HG02884 (cell line): Measurements from ENCODE around the gene DDX10.

ENCODE experiments used
- ATAC-seq: cut with Tn5 transposase; IDR thresholded peaks from one replicate; pipeline ENCODE4 v1.9.1; 2021; ENCODE audit warnings: mild to moderate bottlenecking, moderate library complexity; ENCODE audit not compliant: unreplicated experiment

Gene DDX10

GRCh38 chr11:108965306-108966001, 300.6 kb downstream of the DDX10 start:
- ATAC-seq = no peak

DNA sequence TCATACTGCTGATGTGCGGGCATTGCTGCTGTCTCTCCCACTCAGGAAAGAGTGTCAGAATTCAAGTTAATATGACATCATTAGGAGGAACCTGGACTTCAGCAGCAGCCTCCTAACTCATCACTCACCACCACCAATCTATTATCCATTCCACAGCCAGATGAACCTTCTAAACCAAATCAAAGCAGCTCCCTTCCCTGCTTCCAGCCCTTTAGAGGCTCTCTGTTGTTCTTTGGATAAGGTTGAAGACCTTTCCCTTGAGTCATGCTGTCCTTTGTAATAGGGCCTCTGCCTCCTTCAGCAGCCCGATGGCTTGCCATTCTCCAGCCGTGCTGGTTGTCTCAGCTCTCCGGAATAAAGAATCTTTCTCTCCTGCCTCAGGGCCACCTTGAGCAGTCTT, 301.3 kb downstream of the DDX10 start:
- no peak for ATAC-seq

- no peak for ATAC-seq
Measured at GRCh38 chr11:108966978-108967377, 302.1 kb downstream of the DDX10 start.

DNA sequence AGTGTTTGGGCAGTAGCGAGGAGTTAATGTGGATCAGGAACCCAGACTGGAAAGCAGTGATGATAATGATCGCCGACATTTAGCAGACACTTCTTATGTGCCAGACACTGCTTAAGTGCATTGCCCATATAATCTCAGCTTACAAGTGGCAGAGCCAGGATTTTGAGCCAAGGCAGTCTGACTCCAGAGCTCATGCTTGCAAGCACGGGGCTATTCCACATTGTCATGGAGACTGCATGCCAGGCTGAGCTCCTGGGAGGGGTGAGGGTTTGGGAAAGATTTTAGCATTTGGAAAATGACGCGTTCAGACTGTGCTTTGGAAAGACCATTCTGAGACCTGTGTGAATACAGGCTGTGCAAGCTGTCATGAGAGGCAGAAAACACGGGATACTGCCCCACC, 302.7 kb downstream of the DDX10 start:
- ATAC-seq = no peak

DNA sequence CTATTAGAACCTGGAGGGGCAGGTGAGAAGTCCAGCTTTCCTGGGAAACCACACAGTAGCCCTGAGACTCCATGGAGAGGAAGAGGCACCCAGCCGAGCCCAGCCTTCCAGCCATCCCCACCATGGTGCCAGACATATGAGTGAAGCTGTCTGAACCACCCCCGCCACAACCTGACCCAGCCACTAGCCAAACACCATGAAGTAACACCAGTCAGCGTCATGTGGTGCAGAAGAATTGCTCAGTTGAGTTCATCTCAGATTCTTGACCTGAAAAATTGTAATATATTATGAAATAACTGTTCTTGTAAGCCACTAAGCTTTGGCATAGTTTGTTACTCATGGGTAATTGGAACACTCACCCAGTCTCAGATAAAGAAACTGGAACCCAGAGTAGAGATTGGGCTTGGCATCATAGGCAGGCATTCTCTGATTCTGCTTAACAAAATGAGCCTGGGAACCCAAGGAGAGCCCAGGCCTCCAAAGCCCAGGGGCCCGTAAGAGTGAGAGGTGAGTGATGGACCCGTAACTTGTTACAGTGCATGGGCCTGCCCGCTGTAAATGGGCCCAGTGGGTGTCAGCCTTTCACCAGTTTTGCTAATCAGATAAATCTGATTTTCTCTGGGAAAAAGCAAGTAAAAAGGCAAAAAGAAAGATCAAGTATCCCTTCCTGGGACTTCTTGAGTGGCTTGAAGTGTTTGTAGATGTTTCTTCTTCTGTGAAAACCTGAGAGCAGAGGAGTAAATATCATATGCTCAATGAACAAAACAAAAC, 305.5 kb downstream of the DDX10 start:
- no peak for ATAC-seq

DNA sequence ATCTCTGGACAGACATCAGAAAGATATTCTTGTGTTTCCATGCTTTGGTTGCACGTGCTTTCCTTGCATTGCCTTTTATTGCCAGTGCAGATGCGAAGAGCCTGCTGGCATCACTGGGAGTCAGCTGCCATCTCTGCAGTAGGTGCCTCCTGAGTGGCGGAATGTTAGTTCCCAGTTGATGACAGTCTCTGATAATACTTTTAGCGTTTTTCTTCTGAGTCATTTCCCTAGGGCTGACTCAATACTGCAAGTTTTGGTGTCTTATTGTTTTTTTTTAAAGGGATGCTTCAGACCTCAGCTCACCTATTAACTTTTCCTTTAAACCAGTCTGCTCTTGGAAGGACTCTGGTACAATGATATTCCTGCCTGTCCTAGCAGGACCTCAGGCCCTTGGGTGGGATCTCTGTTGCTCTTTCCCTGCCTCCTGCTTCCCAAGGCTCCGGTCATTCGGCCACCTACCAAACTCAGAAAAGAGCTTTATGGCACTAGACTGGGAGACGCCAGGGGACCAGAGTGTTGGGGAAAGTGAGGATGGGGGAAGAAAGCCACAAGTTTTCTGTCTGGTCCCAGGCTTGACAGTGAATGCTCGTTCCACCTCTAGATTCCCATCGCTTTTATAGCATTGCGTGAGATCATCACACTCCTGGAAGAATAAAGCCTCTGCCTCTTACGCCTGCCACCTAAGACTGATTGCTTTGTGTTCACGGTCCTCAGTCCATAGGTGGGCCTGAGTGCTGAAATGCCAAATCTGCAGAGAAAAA, 308.7 kb downstream of the DDX10 start:
- ATAC-seq = no peak

DNA sequence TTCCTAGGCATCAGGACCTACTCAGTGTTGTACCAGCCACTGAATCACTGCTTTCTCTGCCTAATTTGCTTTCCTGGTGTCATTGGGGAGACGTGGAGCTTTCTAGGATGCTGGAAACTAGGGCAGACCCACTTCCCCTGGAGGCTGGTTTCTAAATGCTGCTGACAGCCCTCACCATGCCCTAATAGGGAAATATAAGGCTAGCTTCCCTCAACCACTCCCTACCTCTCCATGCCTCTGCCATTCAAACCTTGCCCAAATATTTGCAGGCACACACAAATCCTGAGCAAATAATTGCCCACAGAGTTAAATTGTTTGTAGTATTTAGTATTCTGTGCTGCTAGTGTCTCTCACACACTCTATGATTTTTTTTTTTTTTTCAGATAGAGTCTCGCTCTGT, 310.2 kb downstream of the DDX10 start:
- ATAC-seq = no peak

- no peak for ATAC-seq
Measured at GRCh38 chr11:108975641-108976071, 310.8 kb downstream of the DDX10 start.

- ATAC-seq = no peak
Measured at GRCh38 chr11:108983636-108984420, 319.0 kb downstream of the DDX10 start.

DNA sequence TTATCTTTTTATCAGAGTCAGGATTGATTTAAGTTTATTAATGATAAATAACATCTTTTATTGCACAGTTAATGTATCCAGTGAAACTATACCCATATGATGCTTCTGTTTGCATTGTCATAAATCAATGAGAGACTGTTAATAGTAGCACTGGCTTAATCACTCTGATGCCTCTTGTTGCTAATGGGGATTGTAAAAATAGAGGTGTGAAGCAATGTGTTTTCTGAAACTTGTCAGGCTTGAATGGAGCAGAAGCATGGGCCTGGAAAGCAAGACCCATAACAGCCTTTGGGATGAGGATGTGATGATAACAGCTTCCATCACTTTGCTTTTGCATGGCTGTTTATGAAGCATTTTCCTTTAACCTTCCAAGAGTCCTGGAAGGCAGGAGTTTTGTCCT, 319.7 kb downstream of the DDX10 start:
- ATAC-seq = no peak

DNA sequence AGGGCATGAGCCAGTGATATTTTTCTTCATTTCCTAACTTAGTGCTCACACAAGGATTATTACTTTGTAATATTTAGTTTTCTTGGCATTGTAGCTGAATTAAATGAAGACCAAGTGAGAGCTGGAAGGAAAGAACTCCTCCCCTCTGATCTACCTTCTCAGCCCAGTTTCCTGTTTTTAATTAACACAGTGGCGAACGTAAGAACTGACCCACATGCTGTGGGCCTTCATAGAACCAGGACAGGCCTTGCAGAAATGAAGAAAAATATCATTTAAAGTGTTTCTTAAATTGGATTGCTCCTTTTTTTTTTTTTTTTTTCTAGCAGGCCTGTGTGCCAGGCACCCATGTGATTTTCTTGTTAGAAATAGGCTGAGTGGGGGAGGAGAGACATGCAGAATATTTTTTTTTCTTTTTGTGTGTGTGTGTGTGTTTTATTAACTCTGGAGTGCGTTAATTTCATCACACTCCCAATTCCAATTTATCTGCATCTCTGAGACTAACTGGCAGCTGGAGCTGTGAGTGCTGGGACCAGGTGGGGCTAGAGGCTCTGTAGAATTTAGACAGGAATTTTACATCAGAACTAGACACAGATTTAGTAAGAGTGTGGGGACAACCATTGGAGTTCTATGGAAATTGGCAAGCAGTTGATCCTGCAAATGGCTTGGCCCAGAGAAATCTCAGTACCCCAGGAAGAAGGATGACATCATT, 320.5 kb downstream of the DDX10 start:
- ATAC-seq = no peak

DNA sequence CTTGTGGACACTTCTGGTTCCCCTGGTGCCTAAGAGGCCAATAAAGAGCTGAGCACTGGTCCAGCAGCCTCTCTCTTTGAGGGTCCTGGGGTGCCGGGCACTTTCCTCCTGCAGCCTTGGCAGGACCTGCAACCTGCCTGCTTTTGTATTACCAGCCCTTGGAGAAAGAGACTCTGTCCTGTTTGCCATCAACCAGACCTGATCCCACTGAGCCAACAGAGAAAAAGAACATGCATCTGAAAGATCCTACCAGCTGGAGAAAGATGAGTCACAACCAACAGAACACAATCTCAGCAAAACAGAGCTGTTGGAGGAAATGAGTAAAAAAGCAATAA, 321.0 kb downstream of the DDX10 start:
- no peak for ATAC-seq
